Activated gamma-delta T cell treated with Interleukin-2 at 50 U/mL for 16 hours (primary cell): Measurements from ENCODE around the gene STARD3NL.

Experiments
- DNase-seq: peaks from one replicate; pipeline ENCODE4 v3.0.0-alpha.2; 2020

The STARD3NL gene

GRCh38 chr7:38185395-38186307, 7.6 kb downstream of the STARD3NL start:
- no peak for DNase-seq

- DNase-seq = no peak
These were observed 8.7 kb downstream of the STARD3NL start for GRCh38 chr7:38186593-38187314.

GRCh38 chr7:38187794-38188440, 9.9 kb downstream of the STARD3NL start:
- no peak for DNase-seq

- no peak for DNase-seq
These were observed 11.3 kb downstream of the STARD3NL start for GRCh38 chr7:38189231-38189938.

GRCh38 chr7:38190011-38190410, 12.0 kb downstream of the STARD3NL start:
- DNase-seq = no peak

GRCh38 chr7:38191791-38192190, 13.7 kb downstream of the STARD3NL start:
- no peak for DNase-seq

GRCh38 chr7:38192327-38192726, 14.3 kb downstream of the STARD3NL start:
- DNase-seq = no peak

- no peak for DNase-seq
These were observed 18.0 kb downstream of the STARD3NL start for GRCh38 chr7:38195804-38196595.

GRCh38 chr7:38198366-38198765, 20.3 kb downstream of the STARD3NL start:
- no peak for DNase-seq

GRCh38 chr7:38199154-38199553, 21.1 kb downstream of the STARD3NL start:
- DNase-seq = no peak

- DNase-seq = no peak
These were observed 21.7 kb downstream of the STARD3NL start for GRCh38 chr7:38199782-38200181.

- no peak for DNase-seq
These were observed 28.0 kb downstream of the STARD3NL start for GRCh38 chr7:38206071-38206470.

GRCh38 chr7:38207843-38208242, 29.8 kb downstream of the STARD3NL start:
- no peak for DNase-seq

- no peak for DNase-seq
These were observed 33.4 kb downstream of the STARD3NL start for GRCh38 chr7:38211486-38211885.

GRCh38 chr7:38211940-38212339, 33.9 kb downstream of the STARD3NL start:
- no peak for DNase-seq

- no peak for DNase-seq
These were observed 37.1 kb downstream of the STARD3NL start for GRCh38 chr7:38215115-38215514.

GRCh38 chr7:38215735-38216670, 38.0 kb downstream of the STARD3NL start:
- peak; percentile 81 for DNase-seq

- no peak for DNase-seq
These were observed 39.6 kb downstream of the STARD3NL start for GRCh38 chr7:38217672-38218071.

GRCh38 chr7:38220452-38220851, 42.4 kb downstream of the STARD3NL start:
- DNase-seq = no peak

GRCh38 chr7:38222481-38223096, 44.5 kb downstream of the STARD3NL start:
- no peak for DNase-seq
